ENCODE results near the gene CCDC24.

Gene CCDC24

DNA sequence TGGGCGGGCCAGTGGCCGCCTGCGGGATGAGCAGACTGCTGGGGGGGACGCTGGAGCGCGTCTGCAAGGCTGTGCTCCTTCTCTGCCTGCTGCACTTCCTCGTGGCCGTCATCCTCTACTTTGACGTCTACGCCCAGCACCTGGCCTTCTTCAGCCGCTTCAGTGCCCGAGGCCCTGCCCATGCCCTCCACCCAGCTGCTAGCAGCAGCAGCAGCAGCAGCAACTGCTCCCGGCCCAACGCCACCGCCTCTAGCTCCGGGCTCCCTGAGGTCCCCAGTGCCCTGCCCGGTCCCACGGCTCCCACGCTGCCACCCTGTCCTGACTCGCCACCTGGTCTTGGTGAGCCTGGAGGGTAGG lies 10.3 kb upstream of the CCDC24 start:
- DNase-seq: no peak

DNA sequence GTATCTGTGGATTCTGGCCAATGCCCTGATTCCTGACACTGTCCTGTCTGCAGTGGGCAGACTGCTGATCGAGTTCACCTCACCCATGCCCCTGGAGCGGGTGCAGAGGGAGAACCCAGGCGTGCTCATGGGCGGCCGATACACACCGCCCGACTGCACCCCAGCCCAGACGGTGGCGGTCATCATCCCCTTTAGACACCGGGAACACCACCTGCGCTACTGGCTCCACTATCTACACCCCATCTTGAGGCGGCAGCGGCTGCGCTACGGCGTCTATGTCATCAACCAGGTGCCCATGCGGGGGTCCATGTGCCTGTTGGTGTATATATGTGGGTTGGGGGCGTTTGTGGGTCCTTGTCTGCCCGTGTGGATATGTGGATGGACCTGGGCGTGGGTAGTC lies 9.8 kb upstream of the CCDC24 start:
- no peak for DNase-seq

DNA sequence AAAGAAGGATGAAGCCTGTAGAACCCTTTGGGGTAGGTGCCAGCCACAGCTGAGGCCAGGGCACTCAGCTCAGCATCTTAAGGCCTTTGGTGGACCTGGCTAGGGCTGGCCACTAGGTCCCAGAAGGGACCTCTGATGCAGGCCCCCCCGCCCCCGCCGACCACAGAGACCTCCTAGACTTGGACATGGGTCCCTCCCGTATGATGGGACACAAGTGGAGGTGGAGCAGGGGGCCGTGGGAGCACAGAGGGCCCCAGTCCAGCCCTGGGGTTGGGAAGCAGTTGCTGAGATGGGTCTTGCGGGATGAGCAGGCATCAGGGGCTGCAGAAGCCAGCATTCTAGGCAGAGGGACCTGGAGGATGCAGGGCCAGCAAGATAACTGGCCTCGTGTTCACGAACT lies 9.2 kb upstream of the CCDC24 start:
- DNase-seq: no peak

DNA sequence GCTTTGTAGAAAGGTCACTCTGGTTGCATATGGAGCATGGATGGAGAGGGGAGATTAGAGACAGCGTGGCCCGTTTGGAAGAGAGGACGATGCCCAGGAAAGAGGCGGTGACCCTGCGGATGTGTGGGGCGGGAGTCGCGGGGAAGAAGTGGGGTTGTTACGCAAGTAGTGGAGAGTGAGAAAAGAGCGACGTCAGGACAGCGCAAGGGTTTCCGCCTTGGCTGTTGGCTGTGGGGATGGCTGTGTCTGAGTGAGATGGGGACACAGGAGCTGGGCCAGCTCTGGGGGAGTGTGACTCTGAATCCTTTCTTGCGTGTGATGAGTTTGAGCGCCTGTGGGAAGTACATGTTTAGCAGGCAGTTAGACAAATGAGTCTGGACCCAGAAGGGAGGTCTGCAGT lies 8.6 kb upstream of the CCDC24 start:
- DNase-seq: no peak

DNA sequence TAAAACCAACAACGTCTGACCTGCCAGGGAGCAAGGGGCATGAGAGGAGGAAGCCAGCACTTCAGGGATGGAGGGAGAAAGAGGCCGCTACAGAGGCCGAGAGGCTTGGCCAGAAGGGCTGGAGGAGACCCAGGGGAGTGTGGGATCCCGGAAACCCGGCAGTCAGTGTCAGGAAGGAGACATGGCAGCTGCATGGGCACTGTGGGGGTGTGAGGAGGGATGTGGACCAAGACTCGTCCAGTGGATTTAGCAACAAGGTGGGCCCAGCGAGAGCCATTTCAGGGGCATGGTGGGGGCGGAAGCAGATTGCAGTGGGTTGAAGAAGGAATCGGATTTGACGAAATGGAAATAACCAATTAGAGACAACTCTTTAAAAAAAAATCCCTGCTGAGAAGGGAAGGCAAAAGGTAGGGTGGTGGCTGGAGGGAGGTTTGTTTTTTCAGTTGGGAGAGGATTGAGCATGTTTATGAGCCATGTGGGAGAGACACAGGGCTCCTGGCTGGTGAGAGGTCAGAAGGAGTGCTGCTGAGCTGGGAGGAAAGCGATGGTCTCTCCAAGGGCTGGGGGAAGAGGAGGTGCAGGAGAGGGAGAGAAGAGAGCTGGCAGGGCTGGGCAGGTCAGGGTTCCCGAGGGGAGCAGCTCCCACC lies 8.0 kb upstream of the CCDC24 start:
- DNase-seq: no peak

DNA sequence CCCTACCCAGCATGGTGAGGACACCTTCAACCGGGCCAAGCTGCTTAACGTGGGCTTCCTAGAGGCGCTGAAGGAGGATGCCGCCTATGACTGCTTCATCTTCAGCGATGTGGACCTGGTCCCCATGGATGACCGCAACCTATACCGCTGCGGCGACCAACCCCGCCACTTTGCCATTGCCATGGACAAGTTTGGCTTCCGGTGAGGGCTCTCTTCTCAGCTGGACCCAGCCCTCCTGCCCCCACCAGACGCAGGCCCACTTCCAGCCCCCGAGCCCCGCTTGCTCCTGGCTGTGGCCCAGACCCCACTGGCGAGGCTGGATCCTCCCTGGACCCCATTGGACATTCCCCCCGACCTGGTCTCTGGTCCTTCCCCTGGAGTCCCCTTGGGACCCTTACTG lies 6.5 kb upstream of the CCDC24 start:
- no peak for DNase-seq

DNA sequence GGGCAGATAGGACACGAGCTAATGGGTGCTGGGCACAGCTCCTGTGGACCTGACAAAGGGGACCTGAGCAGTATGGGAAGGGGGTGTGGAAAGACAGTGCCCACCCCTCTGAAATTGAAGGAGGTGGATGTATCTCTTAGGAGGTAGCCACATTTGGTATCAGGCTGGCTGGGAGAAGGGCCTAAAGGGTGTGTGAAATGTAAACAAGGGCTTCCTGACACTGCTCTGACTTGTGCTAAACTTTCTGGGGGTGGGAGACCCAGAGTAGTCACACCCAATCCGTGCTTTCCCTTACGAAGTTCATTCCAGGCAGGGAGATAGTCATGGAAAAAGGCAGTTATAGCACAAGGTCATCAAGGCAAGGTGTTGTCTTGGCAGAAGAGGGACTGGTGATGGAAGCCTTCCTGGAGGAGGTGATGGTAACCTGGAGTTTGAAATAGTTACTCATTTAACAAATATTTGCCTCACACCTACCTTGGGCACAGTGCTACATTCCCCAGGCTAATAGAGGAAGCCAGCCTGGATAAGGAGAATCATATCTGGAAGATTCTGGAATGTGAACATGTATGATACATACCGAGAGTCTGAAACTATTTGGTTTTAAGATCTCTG lies 5.3 kb upstream of the CCDC24 start:
- DNase-seq: no peak

DNA sequence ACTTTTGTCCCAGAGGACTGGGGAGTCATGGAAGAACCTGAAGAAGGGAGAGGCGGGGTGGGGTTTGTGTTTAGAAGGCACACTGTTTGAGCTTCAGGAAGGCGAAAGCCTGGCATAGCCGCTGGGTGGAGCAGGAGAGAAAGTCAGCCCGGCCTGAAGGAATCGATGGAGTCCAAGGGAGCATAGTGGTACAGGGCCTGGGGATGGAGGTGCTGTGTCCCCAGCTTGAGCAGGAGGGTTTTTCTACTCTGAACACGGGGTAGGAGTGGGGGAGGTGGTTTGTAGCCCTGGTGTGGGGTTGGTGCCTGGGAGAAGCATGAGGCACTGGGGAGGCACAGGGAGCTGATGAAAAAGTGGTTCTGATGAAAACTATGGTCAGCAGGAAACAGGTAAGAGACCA lies 4.7 kb upstream of the CCDC24 start:
- no peak for DNase-seq

DNA sequence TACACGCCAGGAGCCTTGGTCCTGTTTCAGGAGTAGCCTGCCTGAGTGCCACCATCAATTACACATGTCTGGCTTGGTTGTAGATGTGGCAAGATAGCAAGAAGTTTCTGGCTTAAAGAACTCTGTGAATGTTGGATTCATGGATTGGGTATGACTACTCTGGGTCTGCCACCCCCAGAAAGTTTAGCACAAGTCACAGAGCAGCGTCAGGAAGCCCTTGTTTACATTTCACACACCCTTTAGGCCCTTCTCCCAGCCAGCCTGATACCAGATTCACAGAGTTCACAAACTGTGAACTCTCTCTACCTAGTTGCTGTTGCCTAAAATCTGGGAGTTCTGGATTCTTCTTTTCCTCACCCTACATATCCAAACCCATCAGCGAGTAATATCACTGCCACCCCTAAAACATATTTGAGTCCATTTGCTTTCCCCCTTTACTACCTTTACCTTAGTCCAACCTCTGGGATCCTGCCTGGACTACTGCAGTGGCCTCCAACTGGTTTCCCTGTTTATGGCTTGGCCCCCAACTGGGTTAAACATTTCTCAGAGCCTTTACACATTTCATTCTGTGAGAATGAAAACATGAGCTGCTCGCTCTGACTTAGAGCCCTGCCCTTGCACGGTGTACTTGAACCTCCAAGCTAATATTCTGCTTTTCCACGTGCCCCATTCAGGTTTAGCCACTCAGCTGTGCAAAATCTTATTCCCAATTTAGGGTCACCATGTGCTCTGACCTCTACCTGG lies 4.1 kb upstream of the CCDC24 start:
- no peak for DNase-seq

DNA sequence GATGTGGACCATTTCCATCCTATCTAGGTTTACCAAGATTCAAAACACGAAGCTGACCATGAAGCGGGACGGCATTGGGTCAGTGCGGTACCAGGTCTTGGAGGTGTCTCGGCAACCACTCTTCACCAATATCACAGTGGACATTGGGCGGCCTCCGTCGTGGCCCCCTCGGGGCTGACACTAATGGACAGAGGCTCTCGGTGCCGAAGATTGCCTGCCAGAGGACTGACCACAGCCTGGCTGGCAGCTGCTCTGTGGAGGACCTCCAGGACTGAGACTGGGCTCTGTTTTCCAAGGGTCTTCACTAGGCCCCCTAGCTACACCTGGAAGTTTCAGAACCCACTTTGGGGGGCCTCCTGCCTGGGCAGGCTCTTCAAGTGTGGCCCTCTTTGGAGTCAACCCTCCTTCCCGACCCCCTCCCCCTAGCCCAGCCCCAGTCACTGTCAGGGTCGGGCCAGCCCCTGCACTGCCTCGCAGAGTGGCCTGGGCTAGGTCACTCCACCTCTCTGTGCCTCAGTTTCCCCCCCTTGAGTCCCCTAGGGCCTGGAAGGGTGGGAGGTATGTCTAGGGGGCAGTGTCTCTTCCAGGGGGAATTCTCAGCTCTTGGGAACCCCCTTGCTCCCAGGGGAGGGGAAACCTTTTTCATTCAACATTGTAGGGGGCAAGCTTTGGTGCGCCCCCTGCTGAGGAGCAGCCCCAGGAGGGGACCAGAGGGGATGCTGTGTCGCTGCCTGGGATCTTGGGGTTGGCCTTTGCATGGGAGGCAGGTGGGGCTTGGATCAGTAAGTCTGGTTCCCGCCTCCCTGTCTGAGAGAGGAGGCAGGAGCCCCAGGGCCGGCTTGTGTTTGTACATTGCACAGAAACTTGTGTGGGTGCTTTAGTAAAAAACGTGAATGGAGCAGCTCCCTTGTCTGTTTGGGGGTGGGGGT lies 864 bp upstream of the CCDC24 start:
- no peak for DNase-seq

DNA sequence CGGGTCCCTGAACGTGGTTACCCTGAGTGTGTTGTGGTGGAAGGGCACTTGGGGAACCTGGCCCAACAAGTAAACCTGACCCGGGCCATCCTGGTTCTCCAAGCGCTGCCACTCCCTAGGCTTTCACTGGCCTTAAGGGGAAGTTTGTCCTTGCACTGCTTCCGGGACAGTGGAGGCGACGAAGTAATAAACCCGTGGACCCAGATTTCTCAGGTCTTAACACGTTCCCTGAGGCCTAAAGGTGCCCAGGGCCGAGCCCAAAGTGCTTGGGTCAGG lies 261 bp upstream of the CCDC24 start:
- DNase-seq: no peak

DNA sequence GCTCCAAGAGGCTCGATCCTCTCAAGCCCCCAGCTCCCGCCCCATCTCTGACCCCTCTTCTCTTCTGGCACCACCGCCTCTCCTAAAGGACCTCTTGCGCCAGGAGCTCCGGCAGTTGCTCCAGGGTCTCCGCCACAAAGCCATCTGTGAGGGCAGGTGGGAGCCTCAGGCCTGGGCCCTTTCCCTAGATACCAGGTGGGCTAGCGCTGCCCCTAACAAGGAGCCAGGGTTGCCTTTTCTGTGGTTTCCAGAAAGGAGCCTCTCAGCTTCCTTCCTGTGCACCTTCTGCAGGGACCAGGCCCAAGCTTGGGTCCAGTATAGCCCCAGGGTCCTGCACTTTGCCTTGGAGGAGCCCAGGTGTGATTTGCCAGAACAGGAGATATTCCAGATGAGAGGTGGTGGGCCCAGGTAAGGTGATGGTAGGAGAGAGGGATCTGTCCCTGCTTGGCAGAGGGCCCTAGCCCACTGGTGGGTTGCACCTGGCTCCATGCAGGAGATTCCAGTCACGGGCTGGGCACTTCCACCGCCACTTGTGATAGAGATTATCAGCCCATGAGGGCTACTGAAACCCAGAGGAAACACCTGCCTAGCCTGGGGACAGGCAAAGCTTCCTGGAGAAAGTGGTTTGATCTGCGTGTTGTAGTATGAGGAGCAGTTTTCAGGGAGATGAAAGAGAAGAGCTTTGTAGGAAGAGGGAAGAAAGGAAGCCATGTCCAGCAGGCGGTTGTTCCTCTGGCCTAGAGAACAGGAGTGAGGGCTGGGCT lies 1.0 kb downstream of the CCDC24 start:
- DNase-seq: no peak

DNA sequence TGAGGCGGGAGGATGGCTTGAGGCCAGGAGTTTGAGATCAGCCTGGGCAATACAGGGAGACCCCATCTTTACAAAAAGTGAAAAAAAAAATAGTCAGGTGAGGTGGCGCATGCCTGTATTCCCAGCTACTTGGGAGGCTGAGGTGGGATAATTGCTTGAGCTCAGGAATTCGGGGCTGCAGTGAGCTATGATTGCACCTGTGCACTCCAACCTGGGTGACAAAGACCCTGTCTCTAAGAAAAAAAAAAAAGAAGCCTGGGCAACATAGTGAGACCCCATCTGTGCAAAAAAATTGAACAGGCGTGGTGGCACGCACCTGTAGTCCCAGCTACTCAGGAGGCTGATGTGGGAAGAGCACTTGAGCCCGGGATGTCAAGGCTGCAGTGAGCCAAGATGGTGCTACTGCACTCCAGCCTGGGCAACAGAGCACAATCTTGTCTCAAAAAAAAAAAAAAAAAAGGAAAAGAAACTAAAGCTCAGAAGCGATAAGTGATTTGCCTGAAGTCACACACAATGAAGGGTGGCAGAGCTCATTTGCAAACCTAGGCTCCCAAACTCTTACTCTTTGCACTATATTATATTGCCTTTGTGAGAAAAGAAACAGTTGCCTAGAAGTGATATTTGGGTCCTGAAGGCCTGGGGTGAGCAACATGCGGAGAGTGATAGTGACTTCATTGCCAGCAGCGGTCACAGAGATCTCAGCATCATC lies 2.0 kb downstream of the CCDC24 start:
- DNase-seq: no peak

DNA sequence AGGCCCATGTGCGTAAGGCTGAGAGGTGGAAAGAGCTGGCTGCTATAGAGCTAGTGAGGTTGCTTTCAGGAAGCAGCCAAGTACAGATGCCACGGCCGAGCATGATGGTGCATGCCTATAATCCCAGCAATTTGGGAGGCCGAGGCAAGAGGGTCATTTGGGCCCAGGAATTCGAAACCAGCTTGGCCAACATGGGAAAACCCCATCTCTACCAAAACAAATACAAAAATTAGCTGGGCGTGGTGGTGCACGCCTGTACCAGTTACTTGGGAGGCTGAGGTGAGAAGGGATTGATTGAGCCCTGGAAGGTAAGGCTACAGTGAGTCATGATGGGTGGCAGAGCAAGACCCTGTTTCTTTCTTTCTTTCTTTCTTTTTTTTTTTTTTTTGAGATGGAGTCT lies 2.7 kb downstream of the CCDC24 start:
- no peak for DNase-seq

DNA sequence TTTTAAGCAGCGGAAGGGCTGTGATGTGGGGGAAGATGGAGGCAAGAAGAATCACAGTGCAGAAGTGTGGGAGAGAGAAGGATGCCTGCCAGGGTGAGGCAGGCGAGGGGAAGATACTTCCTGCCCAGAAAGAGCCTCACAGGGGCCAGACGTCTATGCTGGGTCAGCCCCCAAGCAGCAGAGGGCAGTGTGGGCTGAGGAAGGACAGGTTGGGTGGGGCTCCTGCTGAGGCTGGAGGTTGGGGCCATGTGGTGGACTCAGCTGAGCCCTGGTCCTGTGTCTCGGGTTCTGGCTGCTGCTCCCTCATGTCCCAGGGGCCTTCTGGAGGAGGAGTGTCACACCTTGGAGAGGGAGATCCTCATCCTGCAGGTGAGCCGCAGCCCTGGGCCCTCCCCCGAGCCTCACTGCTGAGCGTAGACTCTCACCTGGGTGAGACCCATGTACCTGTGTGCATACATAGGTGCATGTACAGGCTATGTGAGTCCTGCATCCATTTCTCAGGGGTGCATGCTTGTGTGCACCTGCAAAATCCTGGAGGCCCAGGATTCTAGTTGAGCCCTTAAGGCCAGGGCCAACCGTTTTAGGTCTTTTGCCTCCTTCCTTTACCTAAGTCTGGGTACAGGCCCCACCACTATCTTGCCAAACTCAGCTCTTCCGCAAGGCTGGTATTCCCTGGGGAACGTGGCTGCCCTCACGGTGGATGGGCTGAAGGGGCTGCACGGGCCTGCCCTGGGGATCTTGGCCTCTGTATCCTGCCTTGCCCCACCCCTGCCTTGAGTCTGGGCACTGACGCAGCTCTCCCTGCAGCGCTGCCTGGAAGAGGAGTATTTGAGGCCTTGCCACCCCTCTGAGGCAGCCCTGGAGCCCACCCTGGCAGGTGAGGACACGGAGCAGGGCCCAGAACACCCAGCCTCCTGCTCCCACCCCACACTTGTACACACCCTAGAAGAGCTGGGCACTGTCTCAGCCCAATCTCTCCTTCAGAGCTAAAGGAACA lies 3.7 kb downstream of the CCDC24 start:
- no peak for DNase-seq

DNA sequence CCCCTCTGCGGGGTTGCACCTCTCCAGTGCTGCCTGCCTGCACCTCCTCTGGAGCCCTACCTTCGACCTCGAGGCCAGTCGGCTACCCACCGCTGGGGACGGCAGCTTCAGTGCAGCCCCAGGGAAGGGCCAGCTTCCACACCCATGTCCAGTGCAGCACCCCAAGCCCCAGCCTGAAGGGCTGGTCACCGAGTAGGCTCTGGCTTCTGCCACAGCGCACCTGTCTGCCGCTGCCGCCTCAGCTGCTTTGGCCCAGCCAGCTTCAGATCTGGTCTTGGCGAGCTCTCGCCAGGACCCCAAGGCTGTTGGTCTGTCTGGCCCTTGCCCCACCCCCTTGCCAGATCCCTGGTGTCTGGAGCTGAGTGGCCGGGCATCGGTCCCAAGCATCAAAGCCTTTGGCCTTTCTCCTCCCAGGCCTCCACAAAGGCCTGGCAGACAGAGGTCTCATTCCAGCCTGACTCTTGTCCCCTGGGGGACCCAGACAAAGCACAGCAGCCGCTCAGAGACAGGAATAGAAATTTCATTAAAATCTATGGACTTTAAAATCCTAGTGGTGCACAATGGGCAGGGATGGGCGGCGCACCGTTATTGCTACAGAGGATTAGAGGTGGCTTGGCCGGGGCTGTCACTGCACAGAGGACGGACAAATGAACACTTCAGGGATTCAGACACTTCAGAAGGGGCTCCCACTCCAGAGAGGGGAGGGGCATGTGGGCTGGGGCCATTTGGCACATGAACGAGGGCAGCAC lies 4.8 kb downstream of the CCDC24 start:
- no peak for DNase-seq

DNA sequence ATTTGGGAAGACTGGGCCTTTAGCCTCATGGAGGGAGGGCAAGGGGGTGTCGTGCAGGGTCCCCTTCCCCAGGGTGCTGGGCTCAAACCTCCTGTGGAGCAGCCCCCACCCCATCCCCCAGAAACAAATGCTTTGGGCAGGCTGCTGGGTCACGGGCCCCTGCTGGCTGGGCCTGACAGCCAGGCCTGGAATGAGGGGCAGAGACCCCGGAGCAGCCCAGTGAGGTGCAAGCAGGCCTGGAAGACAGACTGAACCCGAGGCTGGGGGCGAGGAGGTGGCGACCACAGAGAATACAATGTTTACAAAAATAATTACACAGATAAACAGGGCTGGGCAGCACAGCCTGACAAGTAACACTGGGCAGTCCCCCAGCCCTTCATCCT lies 5.3 kb downstream of the CCDC24 start:
- no peak for DNase-seq

DNA sequence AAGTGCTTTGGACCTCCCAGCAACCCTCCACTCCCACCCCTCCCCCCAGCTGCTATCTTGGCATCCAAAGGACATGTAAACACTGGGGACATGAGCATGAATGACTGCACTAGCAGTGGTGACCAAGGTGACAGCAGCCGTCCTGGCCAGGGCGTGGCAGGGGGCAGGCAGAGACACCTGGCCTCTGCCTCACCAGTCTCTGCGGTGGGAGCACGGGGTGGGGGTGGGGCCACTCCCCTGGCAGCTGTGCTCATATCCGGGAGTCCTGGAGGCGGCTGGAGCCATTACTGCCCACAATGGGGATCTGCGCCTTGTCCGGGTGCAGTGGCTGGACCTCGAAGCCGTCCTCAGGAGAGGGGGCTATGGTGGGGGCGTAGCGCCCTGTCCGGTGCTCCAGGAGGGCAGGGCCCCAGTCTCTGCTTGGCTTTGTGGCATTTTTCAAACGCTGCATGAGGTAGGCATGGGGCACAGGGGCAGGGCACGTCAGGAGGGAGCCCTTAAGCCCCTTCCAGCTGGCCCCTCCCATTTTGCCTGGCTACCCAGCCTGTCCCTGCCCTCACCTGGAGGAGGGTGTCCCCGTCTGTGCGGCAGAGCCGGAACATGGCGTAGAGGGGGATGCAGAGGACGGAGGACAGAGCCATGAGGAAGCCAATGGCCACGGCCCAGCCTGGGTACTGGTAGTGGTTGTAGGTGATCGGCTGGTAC lies 6.0 kb downstream of the CCDC24 start:
- DNase-seq: no peak

DNA sequence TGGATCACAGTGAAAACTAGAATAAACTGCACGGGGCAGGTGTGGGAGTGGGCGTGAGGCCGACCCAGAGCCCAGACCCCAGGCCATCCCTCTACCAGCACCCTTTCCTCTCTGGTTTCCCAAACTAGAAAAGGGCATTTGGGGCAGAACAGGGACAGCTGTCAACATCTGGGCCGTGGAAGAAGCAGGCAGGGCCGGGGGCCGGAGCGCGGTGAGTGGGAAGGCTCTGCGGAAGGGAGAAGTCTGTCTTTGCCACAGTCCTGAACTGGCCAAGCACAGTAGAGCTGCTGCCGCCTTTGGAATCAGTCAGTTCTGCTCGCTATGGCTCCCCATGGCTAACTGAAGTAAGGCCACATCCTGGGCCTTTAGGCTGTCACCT lies 6.6 kb downstream of the CCDC24 start:
- no peak for DNase-seq

DNA sequence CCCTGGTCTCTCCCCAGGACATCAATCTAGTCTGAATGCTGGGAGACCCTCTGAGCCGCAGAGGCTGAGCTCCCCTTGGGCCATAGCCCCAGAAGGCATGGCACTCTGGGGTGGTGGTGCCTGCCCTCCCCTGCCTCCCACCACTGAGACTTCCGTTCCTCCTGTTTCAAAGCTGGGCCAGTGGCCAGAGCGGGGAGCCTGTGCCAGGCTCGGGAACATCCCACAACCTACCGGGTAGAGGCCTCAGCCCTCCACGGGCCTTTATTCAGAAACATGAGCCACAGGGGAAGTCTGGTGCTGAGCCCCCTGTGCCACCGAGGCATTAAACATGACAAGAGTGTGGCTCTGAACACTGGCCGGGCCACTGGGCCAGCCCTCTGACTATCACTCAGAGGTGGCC lies 8.1 kb downstream of the CCDC24 start:
- no peak for DNase-seq

Measured in stimulated activated CD4-positive, alpha-beta T cell treated with anti-CD3 and anti-CD28 coated beads, Interleukin-4, amount 100 ng/mL, for 4 hours (primary cell).